PC-9 (cell line): ENCODE data around the gene LY6G6D.

ENCODE experiments used
- CTCF ChIP-seq: fragments of 200-600 bp; sonication (generic); conservative IDR thresholded peaks from 2 replicates; pipeline ENCODE4 v1.6.1; 2017; ENCODE audit warnings: mixed run types, antibody characterized with exemption, mild to moderate bottlenecking, moderate library complexity
- EZH2 ChIP-seq: fragments of 200-600 bp; sonication (generic); IDR thresholded peaks from 2 replicates; pipeline ENCODE4 v1.8.0; 2017; ENCODE audit warnings: antibody characterized with exemption, low read depth

GRCh38 chr6:31734247-31734820 lies 19.2 kb downstream of the LY6G6D start:
- no peak for TF ChIP-seq CTCF
- TF ChIP-seq EZH2 = no peak
